Lower leg skin (tissue), 4 donors: ENCODE measurements around the gene NACC2. TPM values are rescaled to one million over a fixed set of nuclear protein-coding genes. Genes with fewer than 3 reads are reported as not detected.
A peak's percentile ranks its signal among the peaks of the same experiment; 100 is the strongest.

Experiments
- DNase-seq, 2 donors: peaks; one replicate each; pipeline ENCODE4 v3.0.0-alpha.2; 2019; ENCODE audit warnings: low spot score in 2 of 2
- H3K4me3 ChIP-seq: fragments of 200-600 bp; sonication (generic); 2 replicates; pipeline ENCODE4 v1.5.1; 2017; ENCODE audit warnings: mild to moderate bottlenecking, low read depth; ENCODE audit not compliant: poor library complexity, severe bottlenecking
- POLR2A ChIP-seq, 2 donors: fragments of 450-650 bp; IDR thresholded peaks; one replicate each; pipeline ENCODE4 v1.6.1; 2016 to 2017; ENCODE audit warnings: antibody characterized with exemption in 2 of 2, mild to moderate bottlenecking in 1 of 2, moderate library complexity in 1 of 2
- WGBS, 2 donors: methylation state at CpG; one replicate each; pipeline ENCODE4 v1.1.5; 2018; 5-methylcytosine and 5-hydroxymethylcytosine counted together
- intact Hi-C: fragments of 100-400 bp; cut with DNase I; formaldehyde crosslinking; loops from one replicate; pipeline ENCODE4 v1.15.0; 2023; ENCODE audit warnings: low total_unique reads
- total RNA-seq, 4 donors: library from RNA; depleted of rRNA; stranded (reverse); fragments of >200 nt; gene quantifications; one replicate each; pipeline ENCODE4 v1.1.0, GENCODE V29; 2016
- TF ChIP-seq, protein P1 (sequence below), 3 donors: fragments of 450-650 bp; IDR thresholded peaks; one replicate each; pipeline ENCODE4 v1.5.1; 2016; ENCODE audit warnings: antibody characterized with exemption in 3 of 3, mild to moderate bottlenecking in 3 of 3, moderate library complexity in 2 of 3

The NACC2 gene
- total RNA-seq, 4 donors from 2014 or later: 9.1 to 17.3 (median 13.4) TPM

DNA sequence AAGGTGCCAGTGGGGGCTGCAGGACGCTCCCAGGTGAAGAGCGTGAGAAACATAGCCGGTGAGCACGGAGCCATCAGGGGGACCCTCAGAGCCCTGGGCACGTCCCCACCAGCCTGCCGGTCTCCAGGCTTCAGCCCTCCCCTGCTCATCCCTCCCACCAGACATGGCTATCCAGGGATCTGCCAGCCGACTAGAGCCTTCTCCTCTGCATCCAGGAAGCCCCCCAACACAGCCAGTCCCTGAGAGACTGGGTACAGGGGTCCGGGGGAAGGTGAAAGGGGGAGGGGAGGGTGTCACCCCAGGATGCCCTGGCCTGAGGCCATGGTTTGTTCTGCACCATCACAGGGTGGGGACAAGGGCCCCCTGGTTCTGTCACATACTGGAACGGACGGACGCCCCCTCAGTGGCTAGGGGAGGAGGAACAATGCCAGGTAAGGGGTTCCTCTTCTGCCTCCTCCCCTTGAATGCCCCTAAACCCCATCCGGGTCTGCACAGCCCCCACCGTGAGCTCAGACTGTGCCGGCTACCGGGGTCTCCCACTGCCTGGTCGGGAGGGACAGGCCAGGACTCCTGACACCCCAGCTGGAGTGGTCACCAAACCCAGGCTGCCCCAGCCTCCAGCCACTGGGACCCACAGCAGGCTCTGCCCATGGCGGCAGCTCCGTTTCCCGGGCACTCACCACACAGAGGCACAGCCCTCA lies 34.3 kb downstream of the NACC2 start:
- peak in 1 of 2 donors; percentile 76 for DNase-seq
- H3K4me3 ChIP-seq: no peak overlapping the region
- no peak for TF ChIP-seq POLR2A (IDR thresholded peaks at IDR 0.05)
- TF ChIP-seq, protein P1, sequence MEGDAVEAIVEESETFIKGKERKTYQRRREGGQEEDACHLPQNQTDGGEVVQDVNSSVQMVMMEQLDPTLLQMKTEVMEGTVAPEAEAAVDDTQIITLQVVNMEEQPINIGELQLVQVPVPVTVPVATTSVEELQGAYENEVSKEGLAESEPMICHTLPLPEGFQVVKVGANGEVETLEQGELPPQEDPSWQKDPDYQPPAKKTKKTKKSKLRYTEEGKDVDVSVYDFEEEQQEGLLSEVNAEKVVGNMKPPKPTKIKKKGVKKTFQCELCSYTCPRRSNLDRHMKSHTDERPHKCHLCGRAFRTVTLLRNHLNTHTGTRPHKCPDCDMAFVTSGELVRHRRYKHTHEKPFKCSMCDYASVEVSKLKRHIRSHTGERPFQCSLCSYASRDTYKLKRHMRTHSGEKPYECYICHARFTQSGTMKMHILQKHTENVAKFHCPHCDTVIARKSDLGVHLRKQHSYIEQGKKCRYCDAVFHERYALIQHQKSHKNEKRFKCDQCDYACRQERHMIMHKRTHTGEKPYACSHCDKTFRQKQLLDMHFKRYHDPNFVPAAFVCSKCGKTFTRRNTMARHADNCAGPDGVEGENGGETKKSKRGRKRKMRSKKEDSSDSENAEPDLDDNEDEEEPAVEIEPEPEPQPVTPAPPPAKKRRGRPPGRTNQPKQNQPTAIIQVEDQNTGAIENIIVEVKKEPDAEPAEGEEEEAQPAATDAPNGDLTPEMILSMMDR (IDR thresholded peaks at IDR 0.05): no peak
- intact Hi-C loops: no loop called here
- WGBS, 2 donors: 85 to 89% methylated on average over 16 to 17 of the region's 19 CpGs

DNA sequence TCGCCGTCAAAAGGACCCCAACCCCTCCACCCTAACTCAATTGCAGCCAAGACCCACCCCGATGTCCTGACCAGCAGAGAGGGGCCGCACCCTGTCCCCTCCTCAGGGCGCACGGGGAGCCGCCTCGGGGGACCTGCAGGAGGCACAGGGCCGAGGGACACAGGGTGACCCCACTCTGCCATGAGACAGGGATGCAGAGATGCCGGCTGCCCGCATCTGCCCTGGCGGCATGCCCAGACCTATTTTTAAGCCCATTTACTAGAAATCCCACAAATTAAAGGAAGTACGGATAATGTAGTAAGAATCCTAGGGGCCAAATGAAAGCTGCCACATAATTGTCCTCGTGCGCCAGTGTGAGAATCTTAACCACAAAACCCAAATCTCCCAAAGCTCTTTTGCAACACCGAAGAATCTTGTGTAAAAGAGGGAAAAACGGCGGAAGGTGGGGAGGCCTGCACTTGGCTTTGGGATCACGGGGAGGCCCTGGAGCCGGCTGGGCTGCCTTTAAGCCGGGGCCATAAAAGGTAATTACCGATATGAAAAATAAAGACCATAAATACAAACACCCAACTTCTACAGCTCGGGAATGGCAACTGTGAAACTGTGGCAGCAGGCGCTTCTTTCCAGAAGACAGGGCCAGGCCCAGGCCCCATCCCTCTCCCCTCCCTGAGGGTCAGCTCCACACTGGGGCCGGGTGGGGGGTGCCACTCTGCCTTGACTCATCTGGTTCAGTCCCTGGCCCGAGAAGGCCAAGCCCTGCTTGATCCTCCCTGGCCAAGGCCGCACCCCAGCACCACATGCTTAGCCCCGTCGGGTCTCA lies 35.0 kb downstream of the NACC2 start:
- intact Hi-C loops: no loop called here
- no peak overlapping the region for H3K4me3 ChIP-seq
- TF ChIP-seq, protein P1 (IDR thresholded peaks at IDR 0.05): no peak
- no peak for TF ChIP-seq POLR2A (IDR thresholded peaks at IDR 0.05)
- 72 to 81% methylated on average over 25 to 29 of the region's 29 CpGs for WGBS, 2 donors
- DNase-seq: peak in 1 of 2 donors; percentile 84

DNA sequence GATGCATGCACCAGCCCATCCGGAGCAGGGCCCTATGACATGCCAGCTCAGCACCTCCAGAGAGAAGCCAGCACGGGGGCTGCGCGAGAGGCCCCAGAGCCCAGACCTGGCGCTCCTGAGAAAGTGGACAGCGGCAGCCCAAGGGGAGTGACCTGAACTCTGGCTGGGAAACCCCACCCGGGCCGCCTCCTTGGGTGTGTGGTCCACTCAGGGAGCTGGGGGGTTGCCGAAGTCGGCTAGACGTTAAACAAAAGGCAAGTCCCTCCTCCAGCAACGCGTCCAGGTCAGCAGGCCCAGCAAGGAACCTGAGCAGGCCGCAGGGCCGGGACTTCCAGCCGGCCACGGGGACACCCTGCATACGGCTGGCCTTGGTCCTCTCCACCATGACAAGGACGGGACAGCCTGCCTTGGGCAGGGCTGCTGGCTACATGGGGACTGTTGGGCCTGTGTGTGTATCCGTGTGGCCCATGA lies 35.7 kb downstream of the NACC2 start:
- TF ChIP-seq, protein P1 (IDR thresholded peaks at IDR 0.05): no peak
- TF ChIP-seq POLR2A (IDR thresholded peaks at IDR 0.05): no peak
- WGBS, 2 donors: 87 to 90% methylated on average over 15 to 19 of the region's 20 CpGs
- no peak overlapping the region for H3K4me3 ChIP-seq
- intact Hi-C loops: no loop called here
- peak in 1 of 2 donors; percentile 82 for DNase-seq

DNA sequence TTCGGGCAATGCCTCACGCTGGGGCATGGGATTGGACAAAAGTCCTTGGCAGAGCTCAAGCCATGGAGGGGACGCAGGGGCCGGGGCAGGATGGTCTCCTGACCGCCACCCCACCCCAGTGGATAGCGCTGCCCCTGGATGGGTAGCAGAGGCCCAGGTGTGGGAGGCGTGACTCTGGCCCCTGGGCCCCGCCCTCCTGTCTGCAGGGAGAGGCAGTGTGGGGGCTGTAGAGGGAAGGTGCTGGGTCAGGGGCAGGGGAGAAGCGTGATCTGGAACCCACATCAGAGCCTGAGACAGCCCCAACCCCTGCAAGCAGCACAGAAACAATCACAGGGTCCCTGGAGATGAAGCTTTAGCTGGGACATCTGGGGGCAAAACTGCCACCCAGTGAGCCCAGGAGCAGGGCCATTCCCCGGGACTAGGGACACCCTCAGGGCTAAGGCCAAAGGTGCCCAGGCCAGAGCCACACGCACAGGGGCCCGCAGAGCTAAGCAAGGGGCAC lies 36.2 kb downstream of the NACC2 start:
- intact Hi-C loops: no loop called here
- WGBS, 2 donors: 92 to 95% methylated on average over 10 to 12 of the region's 12 CpGs
- H3K4me3 ChIP-seq: no peak overlapping the region
- peak in 1 of 2 donors; percentile 73 for DNase-seq
- TF ChIP-seq, protein P1 (IDR thresholded peaks at IDR 0.05): no peak
- no peak for TF ChIP-seq POLR2A (IDR thresholded peaks at IDR 0.05)

DNA sequence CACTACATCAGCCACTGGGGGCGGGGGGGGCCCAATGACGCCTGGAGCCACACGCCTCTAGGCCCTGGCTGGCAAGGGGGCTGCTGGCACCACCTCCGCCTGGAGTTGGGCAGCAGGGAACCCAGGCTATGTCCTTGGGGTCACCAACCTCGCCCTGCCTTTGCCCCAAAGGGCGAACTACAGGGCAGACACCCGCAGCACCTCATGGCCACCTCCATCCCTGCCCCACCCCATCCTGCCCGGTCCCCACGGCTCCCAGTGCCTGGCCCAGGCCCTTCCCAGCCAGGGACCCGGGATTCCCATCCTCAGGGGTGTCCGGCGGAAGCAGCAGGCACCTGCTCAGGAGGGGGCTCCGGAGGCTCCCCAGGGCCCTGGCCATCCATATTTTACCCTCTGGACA lies 37.0 kb downstream of the NACC2 start:
- intact Hi-C loops: no loop called here
- H3K4me3 ChIP-seq: no peak overlapping the region
- TF ChIP-seq POLR2A (IDR thresholded peaks at IDR 0.05): no peak
- TF ChIP-seq, protein P1 (IDR thresholded peaks at IDR 0.05): no peak
- 88 to 90% methylated on average over 9 to 12 of the region's 13 CpGs for WGBS, 2 donors
- peak in 1 of 2 donors; percentile 74 for DNase-seq
